ENCODE data around the gene GALNT12.

GALNT12 gene, protein sequence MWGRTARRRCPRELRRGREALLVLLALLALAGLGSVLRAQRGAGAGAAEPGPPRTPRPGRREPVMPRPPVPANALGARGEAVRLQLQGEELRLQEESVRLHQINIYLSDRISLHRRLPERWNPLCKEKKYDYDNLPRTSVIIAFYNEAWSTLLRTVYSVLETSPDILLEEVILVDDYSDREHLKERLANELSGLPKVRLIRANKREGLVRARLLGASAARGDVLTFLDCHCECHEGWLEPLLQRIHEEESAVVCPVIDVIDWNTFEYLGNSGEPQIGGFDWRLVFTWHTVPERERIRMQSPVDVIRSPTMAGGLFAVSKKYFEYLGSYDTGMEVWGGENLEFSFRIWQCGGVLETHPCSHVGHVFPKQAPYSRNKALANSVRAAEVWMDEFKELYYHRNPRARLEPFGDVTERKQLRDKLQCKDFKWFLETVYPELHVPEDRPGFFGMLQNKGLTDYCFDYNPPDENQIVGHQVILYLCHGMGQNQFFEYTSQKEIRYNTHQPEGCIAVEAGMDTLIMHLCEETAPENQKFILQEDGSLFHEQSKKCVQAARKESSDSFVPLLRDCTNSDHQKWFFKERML

DNA sequence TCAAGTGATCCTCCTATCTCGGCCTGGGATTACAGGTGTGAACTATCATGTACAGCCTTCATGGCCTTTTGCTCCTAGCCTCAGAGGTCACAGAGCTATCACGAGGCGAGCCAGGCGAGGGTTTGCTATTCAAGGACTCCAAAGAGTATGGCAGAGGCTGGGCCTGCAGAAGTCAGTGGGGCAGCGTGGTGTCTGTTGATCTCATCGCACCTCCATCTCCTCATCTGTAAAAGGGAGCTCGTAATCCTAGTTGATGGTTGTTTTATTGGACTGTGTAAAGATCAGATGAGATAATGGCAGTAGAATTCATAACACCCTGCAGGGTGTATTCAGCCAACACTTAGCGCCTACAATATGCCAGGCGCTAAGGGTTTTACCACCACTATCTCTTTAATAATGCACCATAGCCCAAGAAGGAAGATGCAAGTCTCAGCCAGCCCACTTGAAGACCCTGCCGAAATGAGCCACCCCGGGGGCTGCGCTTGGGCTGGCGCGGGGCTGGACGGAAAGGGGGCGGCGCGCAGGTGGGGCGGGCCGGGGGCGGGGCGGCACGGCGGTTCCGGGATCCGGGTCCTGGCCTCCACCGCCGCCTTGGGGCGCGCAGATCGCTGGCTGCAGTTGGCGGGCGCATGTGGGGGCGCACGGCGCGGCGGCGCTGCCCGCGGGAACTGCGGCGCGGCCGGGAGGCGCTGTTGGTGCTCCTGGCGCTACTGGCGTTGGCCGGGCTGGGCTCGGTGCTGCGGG lies at the start of gene GALNT12:
Gene GALNT12 (plus strand): TSS at position 601 of the 744 bp plus-strand sequence. CDS start 29 bp downstream, at position 630.
- DNase-seq, result peak; percentile 54

DNA sequence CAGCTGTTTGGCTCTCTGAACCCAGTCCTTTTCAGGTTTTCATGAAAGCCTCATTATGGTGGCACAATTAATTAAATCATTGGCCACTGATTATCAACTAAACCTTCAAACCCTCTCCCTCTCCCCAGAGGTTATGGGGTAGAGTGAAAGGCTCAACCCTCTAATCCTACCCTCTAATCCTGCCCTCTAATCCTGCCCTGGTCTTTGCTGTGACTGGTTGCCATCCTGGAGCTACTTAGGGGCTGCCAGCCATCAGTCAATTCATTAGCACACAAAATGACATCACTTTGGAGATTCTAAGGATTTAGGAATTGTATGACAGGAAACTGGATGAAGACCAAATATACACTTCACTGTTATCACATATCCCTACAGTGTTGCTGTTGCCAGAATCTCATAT lies 47.2 kb upstream of the GALNT12 start:
- no peak for DNase-seq

DNA sequence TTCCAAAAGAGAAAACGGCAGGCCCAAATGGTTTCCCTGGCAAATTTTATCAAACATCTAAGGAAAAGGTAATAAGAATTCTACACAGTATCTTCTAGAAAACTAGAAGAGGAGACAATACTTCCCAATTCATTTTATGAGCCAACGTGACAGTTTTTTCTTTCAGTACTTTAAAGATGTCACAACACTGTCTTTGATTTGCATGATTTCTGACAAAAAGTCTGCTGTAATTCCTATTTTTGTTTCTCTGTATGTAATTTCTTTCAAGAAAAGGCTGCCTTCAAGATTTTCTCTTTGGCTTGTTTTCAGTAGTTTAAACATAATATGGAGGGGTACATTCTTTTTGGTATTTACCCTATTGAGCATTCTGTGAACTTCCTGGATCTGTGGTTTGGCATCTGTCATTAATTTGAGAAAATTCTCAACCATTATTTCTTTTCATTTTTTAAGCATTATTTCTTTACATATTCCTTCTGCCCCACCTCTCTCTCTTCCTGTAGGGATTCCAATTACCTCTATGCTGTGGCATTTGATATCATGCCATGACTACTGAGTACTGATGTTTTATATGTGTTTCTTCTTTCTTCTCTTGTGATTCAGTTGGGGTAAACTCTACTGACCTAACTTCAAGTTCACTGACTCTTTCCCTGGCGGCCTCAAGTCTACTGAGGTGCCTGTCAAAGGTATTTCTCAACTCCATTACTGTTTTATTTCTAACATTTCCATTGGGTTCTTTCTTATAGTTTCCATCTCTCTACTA lies 43.3 kb upstream of the GALNT12 start:
- DNase-seq, result no peak

DNA sequence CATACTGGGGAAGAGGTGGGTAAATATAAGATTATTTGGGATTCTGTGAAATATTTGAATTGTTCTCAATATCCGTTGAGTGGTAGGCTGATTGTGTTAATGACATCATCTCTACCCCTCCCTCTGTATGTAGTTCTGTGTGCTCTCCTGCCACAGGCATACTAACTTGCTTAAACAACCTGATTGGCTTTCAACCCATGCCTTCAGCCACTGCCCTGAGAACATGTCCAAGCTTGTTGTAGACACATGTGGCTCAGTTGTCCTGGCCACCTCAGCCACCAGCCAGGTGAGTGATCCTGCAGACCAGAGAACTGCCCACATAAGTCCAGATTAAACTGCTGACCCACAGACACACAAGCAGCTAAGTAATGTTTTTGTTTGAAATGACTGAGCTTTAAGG lies 42.2 kb upstream of the GALNT12 start:
- DNase-seq, result no peak

DNA sequence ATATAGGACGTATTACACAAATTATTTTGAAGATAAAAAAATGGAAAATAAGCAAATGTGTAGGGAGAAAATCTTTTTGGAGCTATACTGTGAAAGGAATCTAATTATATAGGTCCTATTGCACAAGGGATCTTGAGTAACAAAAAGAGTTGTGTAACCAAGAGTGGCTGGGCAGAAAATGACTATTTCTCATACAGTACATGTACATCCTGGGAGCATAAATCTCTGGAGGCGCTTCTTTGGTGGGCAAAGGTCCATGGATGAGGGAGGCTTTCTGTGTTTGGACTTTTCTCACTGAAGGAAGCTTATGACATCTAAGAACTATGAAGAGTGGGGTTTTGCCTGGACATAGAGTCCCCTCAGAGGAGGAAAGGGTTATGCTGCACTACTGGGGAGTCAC lies 40.9 kb upstream of the GALNT12 start:
- DNase-seq, result no peak

DNA sequence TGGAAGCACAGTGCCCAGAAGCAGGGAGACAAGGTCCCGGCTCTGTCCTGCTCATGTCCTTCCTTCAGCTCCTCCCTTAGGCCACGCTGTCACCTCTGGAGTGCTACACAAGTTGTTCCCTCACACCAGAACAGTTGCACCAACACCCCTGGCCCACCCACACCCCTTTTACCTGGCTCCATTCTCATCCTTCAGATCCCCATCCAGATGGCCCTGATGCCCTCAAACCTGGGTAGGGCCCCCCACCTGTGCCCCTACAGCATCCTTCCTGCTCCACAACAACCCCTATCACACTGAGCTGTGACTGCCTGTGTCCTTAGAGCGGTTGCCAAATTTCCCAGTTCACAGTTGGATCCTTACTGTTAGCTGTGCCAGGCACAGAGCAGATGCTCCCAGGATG lies 40.3 kb upstream of the GALNT12 start:
- DNase-seq, result no peak

DNA sequence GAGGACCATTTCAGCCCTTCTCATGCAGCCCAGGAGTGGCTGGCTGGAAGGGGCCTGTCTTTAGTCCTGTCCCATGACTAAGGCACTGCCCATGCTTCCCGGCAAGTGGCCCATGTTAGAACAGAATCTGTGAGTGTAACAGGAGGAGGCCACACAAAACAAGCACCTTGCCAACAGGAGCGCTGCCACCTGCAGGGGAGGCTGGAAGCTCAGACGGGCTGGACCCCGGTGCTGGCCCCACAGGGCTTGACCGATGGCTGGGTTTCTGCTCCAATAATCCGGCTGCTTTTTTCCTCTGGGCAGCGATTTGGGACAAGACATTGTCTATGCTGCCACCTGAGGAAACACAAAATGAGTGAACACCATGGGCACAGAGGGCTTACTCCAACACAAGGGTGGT lies 39.6 kb upstream of the GALNT12 start:
- DNase-seq, result no peak

DNA sequence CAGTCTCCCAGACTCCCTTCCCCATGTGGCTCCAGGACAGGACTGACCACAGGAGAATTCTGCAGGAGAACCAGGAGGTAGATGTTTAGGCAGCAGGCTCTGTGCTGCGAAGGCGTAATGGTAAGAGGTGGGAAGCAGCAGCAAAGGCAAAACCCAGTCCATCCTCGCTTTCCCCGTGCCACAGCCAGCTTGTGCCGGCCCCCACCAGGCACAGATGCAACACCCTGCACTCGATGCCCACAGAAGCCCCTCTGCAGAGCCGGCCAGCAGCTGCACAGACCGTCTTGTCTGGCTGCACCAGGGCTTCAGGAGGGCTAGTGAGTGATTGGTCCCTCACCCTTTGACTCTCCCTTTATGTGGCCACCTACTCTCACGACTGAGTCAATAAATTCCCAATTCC lies 39.1 kb upstream of the GALNT12 start:
- no peak for DNase-seq

DNA sequence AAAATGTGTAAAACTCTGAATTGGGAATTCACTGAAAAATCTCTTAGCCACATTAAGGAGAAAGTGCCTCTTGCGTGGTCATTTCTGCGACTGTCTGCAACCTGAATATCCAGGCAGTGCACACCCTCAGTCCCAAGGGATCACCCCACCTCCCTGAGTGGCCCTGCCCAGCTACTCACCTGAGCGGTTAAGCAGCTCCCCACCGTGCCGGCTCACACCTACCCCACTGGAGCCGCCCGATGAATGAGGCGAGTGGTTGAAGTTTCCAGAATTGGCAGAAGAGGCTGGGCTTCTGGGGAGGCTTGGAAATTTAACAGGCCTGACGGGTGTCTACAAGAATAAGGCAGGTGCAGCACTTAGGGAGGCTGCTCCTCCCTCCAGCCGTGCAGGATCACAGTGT lies 36.8 kb upstream of the GALNT12 start:
- DNase-seq, result no peak

DNA sequence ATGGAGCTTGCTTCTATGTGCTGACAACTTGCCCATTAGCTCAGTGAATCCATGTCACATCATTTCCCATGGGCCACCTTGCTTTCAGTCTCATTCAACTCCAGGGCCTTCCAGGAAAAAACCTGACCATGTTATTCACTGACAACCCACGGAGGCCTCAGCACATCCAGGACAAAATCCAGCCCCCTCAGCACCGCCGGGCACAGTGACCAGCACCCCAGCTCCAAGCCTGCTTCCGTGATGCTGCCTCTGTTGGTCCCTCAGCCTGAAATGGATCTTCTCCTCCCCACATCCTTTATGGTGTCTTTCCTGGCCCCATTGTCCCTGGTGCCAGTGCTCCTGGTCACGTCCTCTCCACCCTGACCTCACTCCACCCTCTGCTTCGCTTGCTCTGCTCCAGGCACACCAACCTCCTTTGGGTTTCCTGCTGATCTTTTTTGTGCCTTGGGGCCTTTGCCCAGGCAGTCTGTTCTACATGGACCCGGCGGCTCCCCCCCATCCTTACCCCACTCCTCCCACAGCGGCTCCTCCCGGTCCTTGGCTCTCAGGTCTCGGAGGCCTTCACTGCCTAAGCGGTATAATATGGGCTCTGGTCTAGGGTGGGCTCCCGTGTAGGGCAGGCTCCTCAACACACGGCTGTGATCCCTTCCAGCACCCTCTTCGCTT lies 36.1 kb upstream of the GALNT12 start:
- DNase-seq, result no peak

DNA sequence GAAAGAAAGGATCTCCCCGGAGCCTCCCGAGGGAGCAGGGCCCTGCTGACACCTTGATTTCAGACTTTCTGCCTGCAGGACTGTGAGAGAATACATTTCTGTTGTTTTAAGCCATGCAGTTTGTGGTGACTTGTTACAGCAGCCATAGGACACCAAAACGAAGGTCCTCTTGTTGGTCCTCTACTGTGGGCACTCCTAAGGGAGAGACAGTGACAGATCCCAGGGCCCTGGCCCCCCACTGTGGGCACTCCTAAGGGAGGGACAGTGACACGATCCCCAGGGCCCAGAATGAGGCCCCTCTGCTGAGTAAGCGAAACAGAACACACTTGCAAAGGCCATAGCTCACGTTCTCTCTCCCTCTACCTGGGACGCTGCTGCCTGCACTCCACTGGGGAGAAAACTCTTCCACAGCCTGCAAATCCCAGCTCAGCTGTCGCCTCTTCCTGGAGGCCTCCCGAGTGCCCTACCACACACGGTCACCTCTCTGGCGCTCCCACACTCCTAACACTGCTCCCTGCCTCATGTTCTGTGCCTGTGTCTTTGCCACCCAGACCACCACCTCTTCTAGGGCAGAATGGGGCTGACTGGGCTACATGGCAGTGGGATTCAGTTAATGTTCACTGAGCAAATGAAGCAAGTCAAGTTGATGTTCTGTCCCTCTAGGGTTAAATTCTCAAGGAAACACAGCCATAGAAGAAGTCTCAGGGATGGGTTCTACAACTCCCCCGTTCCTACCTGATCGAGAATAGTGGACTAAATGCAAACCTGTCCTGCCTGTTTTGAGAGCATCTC lies 34.9 kb upstream of the GALNT12 start:
- DNase-seq, result no peak

DNA sequence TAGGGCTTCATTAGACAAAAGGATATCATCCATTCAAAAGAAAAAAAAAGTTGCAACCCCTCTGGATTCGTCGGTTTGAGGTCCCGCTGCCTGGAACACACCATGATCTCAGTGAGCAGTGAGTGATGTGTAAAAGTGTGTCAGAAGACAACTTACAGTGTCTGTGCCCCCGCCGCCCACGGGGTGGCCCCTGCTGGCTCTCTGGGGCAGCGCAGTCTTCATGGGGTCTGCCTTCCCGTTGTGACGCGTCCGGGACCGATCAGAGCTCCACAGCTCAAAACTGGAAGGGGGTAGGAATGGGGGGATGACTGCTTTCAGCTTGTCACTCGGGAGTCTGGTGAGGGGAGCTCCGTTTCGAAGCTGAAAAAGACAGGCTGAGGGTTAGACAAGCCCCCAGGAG lies 33.7 kb upstream of the GALNT12 start:
- no peak for DNase-seq

DNA sequence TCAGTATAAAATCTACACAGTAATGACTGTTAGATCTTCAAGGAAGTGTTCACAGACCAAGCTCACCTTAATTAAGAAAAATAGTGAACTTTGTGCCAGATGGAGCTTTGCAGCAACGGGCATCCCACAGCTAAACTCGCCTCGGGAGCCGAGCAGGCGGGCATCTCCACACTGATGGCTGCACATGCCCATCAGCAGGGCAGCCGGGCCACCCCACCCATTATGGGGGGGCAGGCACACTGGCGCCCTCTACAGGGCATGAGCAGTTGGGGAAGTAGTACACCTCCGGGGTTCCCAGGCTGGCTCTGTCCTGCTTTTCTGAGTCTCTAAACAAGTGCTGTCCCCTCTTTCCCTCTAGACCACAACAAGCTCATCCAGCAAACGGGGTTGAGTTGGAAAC lies 32.7 kb upstream of the GALNT12 start:
- DNase-seq, result peak; percentile 10

DNA sequence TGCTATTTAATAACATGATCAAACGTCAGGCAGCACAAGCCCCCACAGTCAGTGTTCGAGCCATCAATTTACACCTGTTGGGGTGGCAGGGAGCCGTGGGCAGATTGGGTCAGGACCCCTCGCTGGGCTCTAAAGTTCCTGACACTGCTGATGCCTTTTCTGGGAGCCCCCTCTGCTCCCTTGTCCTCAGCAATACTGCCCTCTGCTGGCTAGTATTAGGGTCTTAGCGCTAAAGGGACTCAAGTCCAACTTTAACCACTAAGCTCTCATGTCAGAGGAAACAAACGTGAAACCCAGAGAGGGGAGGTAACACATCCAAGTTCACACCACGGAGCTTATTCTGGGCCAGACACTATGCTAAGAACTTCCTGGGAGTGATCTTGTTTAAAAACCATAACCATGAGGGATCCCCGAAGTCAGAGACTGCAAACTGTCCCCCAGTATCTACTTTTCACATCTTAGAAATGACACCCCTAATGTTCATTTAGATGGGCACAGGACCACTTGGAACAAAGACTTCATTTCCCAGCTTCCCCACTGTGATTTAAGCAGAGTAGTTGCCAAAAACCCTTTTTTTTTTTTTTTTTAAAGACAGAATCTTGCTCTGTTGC lies 31.5 kb upstream of the GALNT12 start:
- peak; percentile 49 for DNase-seq

DNA sequence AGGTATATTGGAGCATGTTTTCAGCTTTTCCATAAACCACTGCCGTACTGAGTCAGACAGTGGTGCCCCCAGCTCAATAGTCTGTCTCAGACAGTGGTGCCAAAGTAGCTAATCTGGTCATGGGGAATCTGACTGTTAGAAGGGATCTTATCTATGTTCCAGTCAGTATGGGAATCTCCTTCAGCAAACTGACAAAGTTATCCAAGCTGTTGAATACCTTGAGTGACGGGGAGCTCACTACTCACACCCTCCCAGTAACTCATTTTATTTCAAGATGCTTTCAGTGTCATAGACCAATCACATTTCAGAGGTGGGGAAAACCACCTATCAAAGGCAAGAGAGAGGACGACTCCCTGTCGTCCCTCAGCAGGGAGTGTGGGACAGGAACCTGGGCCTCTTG lies 29.9 kb upstream of the GALNT12 start:
- no peak for DNase-seq

DNA sequence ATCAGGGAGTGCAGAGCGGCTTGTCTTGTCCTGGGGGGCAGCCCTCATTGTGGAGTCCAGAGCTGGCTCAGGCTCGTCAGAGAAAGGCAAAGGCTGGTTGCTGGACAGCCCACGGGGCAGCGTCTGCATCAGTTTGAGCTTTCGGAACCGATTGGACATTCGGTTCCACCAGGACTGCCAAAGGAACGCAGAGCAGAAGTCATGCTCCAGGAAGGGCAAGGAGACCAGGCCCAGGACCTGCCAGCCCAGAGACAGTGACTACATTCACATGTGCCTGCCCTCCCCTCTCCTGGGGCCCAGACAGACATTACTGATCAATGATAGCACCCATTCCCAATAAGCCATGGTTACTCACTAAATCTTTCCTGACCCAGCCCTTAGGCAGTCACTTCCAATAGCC lies 29.2 kb upstream of the GALNT12 start:
- DNase-seq, result no peak

DNA sequence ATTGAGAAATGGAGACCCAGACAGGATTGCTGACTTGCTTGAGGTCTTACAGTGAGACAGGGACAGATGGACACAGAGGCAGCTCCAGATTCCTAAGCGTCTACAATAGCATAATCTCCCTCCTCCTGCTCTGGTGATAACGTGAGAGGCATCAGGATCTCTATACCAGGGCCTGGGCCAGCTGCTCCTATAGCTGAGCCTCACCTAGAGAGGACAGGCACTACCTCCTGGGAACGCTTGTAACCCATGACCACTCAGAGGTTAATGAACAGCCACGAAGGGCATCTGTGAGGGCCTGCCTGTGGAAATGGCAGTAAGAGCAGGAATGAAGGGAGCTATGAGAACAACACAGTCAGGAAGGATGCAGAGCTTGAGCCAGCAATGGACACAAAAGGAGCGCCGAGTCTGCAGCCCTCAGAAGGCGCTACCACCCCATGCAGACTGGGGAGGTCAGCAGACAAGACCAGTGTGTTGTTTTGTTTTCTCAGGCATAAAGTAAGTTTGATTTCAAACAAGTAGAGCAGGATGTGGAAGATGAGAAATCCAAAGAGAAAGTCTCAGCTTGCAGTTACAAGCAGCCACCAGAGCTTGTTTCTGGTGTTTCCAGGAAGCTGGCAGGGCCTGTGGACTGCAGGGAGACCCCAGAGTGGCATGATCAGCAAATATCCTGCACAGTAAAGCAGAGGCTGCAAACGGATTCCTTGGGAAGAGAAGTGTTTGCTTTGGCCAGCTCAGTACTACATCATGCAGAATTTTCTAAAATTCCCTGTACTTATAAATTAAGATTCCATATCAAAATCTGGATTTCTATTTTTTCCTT lies 28.5 kb upstream of the GALNT12 start:
- DNase-seq, result no peak

DNA sequence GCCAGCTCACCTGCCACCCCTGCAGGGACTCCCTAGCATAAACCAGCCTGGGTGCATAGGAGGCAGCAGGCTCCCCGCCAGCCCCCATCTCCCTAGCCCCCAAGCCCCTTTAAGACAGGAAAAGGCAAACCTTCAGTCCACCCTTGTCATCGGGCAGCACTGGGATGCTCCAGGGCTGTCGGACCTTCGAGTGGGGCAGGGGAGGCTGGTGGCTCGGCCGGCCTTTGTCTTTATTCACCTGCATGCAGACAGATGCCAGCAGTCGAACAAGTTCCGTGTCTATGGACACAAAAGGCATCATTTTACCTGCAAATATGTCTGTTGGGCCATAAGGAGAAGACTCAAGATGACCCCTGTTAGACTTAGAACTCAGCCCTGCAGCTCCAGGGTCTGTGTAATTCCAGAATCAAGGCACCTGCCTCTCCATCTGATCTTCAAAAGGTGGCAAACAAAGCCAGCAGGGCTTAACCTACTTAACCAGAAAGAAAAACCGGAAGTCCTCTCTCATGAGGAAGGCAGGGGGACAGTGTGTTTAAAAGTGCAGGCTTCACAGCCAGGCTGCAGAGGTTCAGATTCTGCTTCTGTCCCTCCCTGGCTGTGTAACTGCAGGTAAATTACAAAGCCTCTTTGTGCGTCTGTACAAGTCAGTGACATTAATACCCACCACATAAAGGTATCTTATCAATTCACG lies 27.3 kb upstream of the GALNT12 start:
- no peak for DNase-seq

DNA sequence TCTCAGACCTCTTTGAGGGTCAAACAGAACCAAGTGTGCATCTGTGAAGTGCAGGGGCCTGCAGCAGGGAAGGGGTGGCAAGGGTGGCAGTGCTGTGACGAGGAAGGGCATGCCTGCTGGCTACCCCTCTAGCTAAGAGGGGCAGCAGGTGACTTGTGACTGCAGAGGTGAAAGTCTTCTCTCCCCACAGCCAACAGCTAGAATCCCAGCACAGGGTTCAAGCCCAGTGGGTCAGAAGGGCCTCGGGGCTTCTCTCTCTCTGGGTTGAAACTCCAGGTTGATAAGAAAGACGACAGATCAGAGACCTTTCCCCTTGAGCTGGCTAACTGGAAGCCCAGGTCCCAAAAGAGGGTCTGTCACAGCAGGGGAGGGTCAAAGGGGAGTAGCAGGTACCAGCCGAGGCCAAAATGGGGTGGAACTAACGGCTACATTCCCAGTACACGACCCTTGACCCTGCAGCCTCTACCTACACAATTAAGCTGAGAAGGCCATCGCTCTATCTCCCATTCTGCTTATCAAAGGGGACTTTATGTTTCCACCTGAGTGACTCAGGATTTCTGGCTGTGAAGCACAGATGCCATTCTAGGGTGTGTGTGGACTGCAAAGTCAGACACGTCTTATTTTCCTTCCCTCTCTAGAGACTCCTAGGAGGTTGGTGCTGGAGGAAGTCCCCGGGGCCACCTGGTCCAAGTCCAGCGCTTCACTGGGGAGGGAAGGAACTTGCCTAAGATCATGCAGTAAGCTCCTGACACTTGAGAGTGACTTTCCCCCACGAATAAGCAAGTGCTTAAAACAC lies 25.7 kb upstream of the GALNT12 start:
- no peak for DNase-seq
